GM18873 (cell line): Measurements from ENCODE around the gene STAT5A.
"Not testable (repeated sequence)": the region's sequence is repeated elsewhere in the genome, so short reads cannot be mapped to it uniquely, and the experiment has no call there.

Experiments
- ATAC-seq: cut with Tn5 transposase; IDR thresholded peaks from one replicate; pipeline ENCODE4 v1.9.1; 2021; ENCODE audit warnings: mild to moderate bottlenecking, moderate library complexity, moderate number of reproducible peaks; ENCODE audit not compliant: unreplicated experiment, low FRiP score

STAT5A gene

GRCh38 chr17:42287977-42288802, at the start of gene STAT5A:
STAT5A (plus strand) TSS chr17:42288498; CDS start chr17:42289412, 914 bp downstream.
- ATAC-seq = no peak

GRCh38 chr17:42239576-42239975, 48.7 kb upstream of the STAT5A start:
- not testable (repeated sequence) for ATAC-seq

- no peak for ATAC-seq
These were observed 48.1 kb upstream of the STAT5A start for GRCh38 chr17:42240201-42240600.

DNA sequence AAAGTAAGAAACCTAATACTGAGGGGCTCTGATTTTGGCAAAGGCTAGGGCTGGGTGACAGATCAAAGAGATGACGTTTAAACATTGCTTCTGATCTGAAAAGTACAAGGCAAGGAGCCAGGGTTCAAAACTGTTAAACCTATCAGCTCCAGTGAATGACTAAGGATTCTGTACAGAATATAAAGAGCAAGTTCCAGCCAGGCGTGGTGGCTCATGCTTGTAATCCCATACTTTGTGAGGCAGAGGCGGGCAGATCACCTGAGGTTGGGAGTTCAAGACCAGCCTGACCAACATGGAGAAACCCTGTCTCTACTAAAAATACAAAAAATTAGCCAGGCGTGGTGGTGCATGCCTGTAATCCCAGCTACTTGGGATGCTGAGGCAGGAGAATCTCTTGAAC, 47.4 kb upstream of the STAT5A start:
- ATAC-seq = not testable (repeated sequence)

DNA sequence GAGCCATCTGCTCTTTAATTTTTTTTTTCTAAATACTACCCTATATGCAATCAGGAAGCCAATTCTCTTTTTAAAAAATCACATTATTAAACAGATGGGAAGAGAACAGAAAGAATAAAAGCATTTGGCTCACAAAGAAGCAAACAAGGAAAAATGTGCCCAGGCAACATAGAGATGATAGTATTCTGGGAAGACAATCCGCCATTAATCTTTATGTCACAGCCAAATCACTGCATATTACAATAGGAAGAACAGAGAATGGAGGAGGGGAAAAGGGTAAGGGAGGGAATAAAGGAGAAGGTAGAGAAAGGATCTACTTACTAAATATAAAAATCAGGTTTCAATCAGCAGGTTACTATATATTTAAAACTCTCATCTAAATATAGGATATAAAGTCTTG, 46.4 kb upstream of the STAT5A start:
- no peak for ATAC-seq

GRCh38 chr17:42243493-42243982, 44.8 kb upstream of the STAT5A start:
- ATAC-seq = no peak

DNA sequence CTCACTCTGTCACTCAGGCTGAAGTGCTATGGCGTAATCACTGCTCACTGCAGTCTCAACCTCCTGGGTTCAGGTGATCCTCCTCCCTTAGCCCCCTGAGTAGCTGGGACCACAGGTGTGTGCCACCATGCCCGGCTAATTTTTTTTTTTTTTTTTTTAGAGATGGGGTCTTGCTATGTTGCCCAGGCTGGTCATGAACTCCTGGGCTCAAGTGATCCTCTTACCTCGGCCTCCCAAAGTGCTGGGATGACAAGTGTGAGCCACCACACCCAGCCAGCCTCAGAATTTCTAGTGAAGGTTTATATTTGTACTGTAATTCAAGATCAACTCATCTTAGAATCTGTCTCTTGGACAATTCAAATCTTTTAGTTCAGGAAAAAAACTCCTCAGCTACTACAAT, 44.2 kb upstream of the STAT5A start:
- ATAC-seq = not testable (repeated sequence)

GRCh38 chr17:42245183-42245582, 43.1 kb upstream of the STAT5A start:
- not testable (repeated sequence) for ATAC-seq

DNA sequence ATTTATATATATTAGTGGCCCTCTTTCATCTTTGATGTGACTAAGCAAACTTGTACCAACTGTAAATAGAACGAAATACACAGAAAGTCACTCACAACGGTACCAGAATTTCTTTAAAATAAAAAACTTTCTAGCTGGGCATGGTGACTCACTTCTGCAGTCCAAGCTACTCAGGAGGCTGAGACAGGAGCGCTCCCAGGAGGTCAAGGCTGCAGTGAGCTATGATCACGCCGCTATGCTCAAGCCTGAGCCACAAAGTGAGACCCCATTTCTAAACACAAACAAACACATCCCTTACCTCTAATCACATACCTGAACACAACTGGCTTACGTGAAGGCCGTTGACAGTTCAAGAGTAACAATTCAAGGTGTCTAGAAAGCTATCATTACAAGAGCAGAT, 41.8 kb upstream of the STAT5A start:
- no peak for ATAC-seq

- no peak for ATAC-seq
These were observed 40.6 kb upstream of the STAT5A start for GRCh38 chr17:42247734-42248133.

DNA sequence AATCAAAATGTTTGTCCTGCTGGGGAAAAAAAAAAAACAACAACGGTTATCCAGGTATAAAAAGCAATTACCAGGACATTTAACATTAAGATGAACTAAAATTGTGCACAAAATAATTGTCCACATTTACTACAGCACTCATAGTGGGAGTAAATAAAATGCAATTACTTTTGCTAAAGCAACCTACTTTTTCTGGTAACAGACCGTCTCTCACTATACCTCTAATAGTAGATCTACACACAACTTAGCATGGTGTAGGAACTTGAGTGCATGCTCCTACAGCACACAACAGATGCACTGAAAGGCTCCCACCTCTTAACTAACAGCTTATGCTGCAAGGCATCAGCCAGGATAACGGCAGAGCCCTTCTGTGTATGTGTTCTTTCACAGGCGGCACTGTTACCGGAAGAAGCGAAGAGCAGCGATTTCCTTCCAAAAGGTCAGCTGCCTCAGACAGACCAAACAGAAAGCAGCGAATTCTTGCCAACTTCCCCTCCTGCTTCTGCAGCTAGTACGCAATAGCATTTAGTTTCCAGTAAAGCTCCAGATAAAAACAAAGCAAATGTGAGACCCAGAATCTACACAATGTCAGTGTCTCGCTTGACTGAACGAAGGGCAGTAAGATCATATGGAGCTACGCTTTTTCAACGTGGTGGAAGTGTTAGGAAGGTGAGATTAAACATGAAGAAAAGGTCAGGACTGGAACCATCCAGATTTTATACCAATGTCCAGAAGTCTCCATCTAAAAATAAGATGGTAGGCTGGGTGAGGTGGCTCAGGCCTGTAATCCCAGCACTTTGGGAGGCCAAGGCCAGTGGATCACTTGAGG, 39.7 kb upstream of the STAT5A start:
- ATAC-seq = no peak

- ATAC-seq = no peak
These were observed 38.4 kb upstream of the STAT5A start for GRCh38 chr17:42249681-42250446.

GRCh38 chr17:42251115-42251514, 37.2 kb upstream of the STAT5A start:
- no peak for ATAC-seq

DNA sequence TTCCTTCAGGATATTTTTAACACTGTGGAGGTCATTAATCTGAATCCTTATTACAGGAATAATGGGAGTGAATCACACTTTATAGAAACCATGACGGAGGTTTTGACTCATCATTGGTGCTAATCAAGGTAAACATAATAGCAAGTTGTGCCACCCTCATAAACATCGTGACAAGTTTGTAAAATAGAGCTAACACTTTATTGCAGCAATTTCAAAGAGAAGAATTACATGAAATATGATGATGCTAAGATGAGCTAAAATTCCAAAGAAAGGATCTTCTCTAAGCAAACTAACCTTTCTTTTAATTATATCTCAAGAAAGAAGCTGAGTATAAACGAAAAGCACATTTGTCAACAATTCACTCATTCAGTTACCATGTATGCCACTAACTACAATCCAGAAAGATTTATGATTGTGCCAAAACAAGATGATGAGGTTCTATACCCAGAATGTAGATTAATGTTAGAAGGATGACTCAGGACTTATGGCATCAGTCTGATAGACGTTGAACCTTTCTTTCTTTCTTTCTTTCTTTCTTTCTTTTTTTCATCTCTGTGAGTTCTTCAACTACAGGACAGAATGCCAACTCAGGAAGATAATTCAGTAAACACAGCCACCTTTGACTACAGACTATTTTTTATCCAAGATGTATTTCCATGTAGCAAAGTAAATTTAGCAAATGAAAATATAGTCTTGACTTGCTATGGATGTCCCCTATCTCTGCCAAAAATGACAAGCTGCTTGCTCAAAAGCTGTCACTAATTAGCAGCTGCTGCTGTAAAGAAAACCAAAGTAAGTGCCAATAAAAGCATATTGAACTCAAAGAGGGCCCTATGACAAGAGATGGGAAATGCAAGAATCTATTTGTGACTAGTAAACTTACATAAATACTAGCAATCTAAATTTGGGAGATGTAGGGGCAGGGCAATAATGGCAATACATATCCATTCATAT, 35.4 kb upstream of the STAT5A start:
- ATAC-seq = no peak

- no peak for ATAC-seq
These were observed 34.7 kb upstream of the STAT5A start for GRCh38 chr17:42253578-42253977.

- ATAC-seq = no peak
These were observed 32.9 kb upstream of the STAT5A start for GRCh38 chr17:42255445-42255844.

- ATAC-seq = no peak
These were observed 28.0 kb upstream of the STAT5A start for GRCh38 chr17:42260318-42260717.

DNA sequence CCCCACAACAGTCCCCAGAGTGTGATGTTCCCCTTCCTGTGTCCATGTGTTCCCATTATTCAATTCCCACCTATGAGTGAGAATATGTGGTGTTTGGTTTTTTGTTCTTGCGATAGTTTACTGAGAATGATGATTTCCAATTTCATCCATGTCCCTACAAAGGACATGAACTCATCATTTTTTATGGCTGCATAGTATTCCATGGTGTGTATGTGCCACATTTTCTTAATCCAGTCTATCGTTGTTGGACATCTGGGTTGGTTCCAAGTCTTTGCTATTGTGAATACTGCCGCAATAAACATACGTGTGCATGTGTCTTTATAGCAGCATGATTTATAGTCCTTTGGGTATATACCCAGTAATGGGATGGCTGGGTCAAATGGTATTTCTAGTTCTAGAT, 23.9 kb upstream of the STAT5A start:
- not testable (repeated sequence) for ATAC-seq

- no peak for ATAC-seq
These were observed 21.8 kb upstream of the STAT5A start for GRCh38 chr17:42266462-42266861.
